SK-N-SH (cell line): ENCODE measurements around the gene MTX2.
"Not testable (repeated sequence)": the region's sequence is repeated elsewhere in the genome, so short reads cannot be mapped to it uniquely, and the experiment has no call there.

Experiments
- CHD2 ChIP-seq: fragments of 150-350 bp; IDR thresholded peaks from 2 replicates; pipeline ENCODE4 v1.6.1; 2018; ENCODE audit warnings: low read length; ENCODE audit not compliant: partially characterized antibody
- CTCF ChIP-seq: fragments of 200-600 bp; sonication (generic); IDR thresholded peaks from 2 replicates; pipeline ENCODE4 v1.6.1; 2017; ENCODE audit warnings: antibody characterized with exemption, mild to moderate bottlenecking, moderate library complexity
- FOXM1 ChIP-seq: IDR thresholded peaks from 2 replicates; pipeline ENCODE4 v1.4.0; 2012; ENCODE audit warnings: low read depth, mild to moderate bottlenecking
- MXI1 ChIP-seq: IDR thresholded peaks from 2 replicates; pipeline ENCODE4 v1.6.1; 2012; ENCODE audit warnings: mild to moderate bottlenecking, low read depth, low read length, improper control_type of control experiment
- NFIC ChIP-seq: IDR thresholded peaks from 2 replicates; pipeline ENCODE4 v1.4.0; 2012; ENCODE audit warnings: borderline replicate concordance
- POLR2AphosphoS5 ChIP-seq: IDR thresholded peaks from 2 replicates; pipeline ENCODE4 v1.6.1; 2012; ENCODE audit warnings: low read depth, low read length
- RAD21 ChIP-seq: IDR thresholded peaks from 2 replicates; pipeline ENCODE4 v1.6.1; 2012; ENCODE audit warnings: mild to moderate bottlenecking, low read length
- RCOR1 ChIP-seq: fragments of 150-350 bp; IDR thresholded peaks from 2 replicates; pipeline ENCODE4 v1.6.1; 2017; ENCODE audit warnings: antibody characterized with exemption, low read length
- REST ChIP-seq: IDR thresholded peaks from 2 replicates; pipeline ENCODE4 v1.6.1; 2012; ENCODE audit warnings: mild to moderate bottlenecking, low read depth, low read length, moderate library complexity
- SIN3A ChIP-seq: IDR thresholded peaks from 2 replicates; pipeline ENCODE4 v1.6.1; 2012; ENCODE audit warnings: low read depth, mild to moderate bottlenecking, low read length, moderate library complexity, borderline replicate concordance
- TAF1 ChIP-seq: IDR thresholded peaks from 2 replicates; pipeline ENCODE4 v1.6.1; 2012; ENCODE audit warnings: low read depth, mild to moderate bottlenecking, low read length, moderate library complexity, borderline replicate concordance
- YY1 ChIP-seq: IDR thresholded peaks from 2 replicates; pipeline ENCODE4 v1.4.0; 2012; ENCODE audit warnings: low read depth, mild to moderate bottlenecking

- TF ChIP-seq REST, CTCF, POLR2AphosphoS5, MXI1, CHD2, YY1, SIN3A, FOXM1, NFIC, RCOR1, TAF1, RAD21: not testable (repeated sequence)
These were observed 103.9 kb downstream of the MTX2 start for GRCh38 chr2:176373155-176373554.
